Measurements from ENCODE around the gene IPO11. TPM values are rescaled to one million over a fixed set of nuclear protein-coding genes. Genes with fewer than 3 reads are reported as not detected.

The IPO11 gene
- total and polyA plus RNA-seq, 4 donors = 4.7 to 20.6 (median 9.0) TPM

GRCh38 chr5:62603934-62604333 is 191.4 kb downstream of the IPO11 start (continued):
- TF ChIP-seq, protein P1, sequence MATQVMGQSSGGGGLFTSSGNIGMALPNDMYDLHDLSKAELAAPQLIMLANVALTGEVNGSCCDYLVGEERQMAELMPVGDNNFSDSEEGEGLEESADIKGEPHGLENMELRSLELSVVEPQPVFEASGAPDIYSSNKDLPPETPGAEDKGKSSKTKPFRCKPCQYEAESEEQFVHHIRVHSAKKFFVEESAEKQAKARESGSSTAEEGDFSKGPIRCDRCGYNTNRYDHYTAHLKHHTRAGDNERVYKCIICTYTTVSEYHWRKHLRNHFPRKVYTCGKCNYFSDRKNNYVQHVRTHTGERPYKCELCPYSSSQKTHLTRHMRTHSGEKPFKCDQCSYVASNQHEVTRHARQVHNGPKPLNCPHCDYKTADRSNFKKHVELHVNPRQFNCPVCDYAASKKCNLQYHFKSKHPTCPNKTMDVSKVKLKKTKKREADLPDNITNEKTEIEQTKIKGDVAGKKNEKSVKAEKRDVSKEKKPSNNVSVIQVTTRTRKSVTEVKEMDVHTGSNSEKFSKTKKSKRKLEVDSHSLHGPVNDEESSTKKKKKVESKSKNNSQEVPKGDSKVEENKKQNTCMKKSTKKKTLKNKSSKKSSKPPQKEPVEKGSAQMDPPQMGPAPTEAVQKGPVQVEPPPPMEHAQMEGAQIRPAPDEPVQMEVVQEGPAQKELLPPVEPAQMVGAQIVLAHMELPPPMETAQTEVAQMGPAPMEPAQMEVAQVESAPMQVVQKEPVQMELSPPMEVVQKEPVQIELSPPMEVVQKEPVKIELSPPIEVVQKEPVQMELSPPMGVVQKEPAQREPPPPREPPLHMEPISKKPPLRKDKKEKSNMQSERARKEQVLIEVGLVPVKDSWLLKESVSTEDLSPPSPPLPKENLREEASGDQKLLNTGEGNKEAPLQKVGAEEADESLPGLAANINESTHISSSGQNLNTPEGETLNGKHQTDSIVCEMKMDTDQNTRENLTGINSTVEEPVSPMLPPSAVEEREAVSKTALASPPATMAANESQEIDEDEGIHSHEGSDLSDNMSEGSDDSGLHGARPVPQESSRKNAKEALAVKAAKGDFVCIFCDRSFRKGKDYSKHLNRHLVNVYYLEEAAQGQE (IDR thresholded peaks at IDR 0.05) = no peak
- TF ChIP-seq YY1 (IDR thresholded peaks at IDR 0.05) (no peak), FOXA1 (IDR thresholded peaks at IDR 0.05) (no peak), HNF4A (conservative IDR thresholded peaks at IDR 0.05) (no peak), RXRA (IDR thresholded peaks at IDR 0.05) (no peak), SP1 (IDR thresholded peaks at IDR 0.05) (no peak), TAF1 (conservative IDR thresholded peaks at IDR 0.05) (no peak)
- TF ChIP-seq, protein P2, sequence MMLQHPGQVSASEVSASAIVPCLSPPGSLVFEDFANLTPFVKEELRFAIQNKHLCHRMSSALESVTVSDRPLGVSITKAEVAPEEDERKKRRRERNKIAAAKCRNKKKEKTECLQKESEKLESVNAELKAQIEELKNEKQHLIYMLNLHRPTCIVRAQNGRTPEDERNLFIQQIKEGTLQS (IDR thresholded peaks at IDR 0.05) = no peak

- Histone ChIP-seq H3K36me3 (ENCODE audit: control insufficient read depth in 4 of 4, insufficient read depth in 3 of 4, low read depth in 1 of 4, low read length in 3 of 4) (no peaks in the 10 kb centered on the region), H3K27ac (ENCODE audit: low read depth in 1 of 2, low read length in 2 of 2) (no peak overlapping the region), H3K4me3 (ENCODE audit: low read depth in 1 of 3, low read length in 3 of 3) (no peak overlapping the region), H3K9me3 (ENCODE audit: control insufficient read depth in 4 of 4, low read length in 3 of 4) (no peaks in the 10 kb centered on the region), H3K4me1 (ENCODE audit: control insufficient read depth in 4 of 4, insufficient read depth in 4 of 4, low read length in 3 of 4) (no peaks in the 10 kb centered on the region), H3K27me3 (ENCODE audit: control insufficient read depth in 4 of 4, insufficient read depth in 4 of 4, low read length in 3 of 4) (no peaks in the 10 kb centered on the region), H3K9ac (ENCODE audit: low read depth in 1 of 2, low read length in 2 of 2) (no peak overlapping the region)
- TF ChIP-seq GABPA (IDR thresholded peaks at IDR 0.05 in 1 of 2, conservative IDR thresholded peaks at IDR 0.05 in 1 of 2) (no peak), YY1 (IDR thresholded peaks at IDR 0.05) (no peak), HNF4A (conservative IDR thresholded peaks at IDR 0.05) (no peak), SP1 (IDR thresholded peaks at IDR 0.05) (no peak), NR2F2 (IDR thresholded peaks at IDR 0.05) (no peak), FOXA2 (IDR thresholded peaks at IDR 0.05) (no peak), RAD21 (IDR thresholded peaks at IDR 0.05) (no peak), JUND (IDR thresholded peaks at IDR 0.05) (no peak), RXRA (IDR thresholded peaks at IDR 0.05) (no peak), FOXA1 (IDR thresholded peaks at IDR 0.05) (no peak), TAF1 (conservative IDR thresholded peaks at IDR 0.05) (no peak), EGR1 (IDR thresholded peaks at IDR 0.05; ENCODE audit: low read depth in 2 of 2) (no peak), HNF4G (IDR thresholded peaks at IDR 0.05) (no peak)
- TF ChIP-seq, protein P2 (IDR thresholded peaks at IDR 0.05) = no peak
- TF ChIP-seq, protein P3, sequence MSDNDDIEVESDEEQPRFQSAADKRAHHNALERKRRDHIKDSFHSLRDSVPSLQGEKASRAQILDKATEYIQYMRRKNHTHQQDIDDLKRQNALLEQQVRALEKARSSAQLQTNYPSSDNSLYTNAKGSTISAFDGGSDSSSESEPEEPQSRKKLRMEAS (IDR thresholded peaks at IDR 0.05) = no peak
- TF ChIP-seq, protein P4, sequence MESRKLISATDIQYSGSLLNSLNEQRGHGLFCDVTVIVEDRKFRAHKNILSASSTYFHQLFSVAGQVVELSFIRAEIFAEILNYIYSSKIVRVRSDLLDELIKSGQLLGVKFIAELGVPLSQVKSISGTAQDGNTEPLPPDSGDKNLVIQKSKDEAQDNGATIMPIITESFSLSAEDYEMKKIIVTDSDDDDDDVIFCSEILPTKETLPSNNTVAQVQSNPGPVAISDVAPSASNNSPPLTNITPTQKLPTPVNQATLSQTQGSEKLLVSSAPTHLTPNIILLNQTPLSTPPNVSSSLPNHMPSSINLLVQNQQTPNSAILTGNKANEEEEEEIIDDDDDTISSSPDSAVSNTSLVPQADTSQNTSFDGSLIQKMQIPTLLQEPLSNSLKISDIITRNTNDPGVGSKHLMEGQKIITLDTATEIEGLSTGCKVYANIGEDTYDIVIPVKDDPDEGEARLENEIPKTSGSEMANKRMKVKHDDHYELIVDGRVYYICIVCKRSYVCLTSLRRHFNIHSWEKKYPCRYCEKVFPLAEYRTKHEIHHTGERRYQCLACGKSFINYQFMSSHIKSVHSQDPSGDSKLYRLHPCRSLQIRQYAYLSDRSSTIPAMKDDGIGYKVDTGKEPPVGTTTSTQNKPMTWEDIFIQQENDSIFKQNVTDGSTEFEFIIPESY (IDR thresholded peaks at IDR 0.05) = no peak
- TF ChIP-seq, protein P5, sequence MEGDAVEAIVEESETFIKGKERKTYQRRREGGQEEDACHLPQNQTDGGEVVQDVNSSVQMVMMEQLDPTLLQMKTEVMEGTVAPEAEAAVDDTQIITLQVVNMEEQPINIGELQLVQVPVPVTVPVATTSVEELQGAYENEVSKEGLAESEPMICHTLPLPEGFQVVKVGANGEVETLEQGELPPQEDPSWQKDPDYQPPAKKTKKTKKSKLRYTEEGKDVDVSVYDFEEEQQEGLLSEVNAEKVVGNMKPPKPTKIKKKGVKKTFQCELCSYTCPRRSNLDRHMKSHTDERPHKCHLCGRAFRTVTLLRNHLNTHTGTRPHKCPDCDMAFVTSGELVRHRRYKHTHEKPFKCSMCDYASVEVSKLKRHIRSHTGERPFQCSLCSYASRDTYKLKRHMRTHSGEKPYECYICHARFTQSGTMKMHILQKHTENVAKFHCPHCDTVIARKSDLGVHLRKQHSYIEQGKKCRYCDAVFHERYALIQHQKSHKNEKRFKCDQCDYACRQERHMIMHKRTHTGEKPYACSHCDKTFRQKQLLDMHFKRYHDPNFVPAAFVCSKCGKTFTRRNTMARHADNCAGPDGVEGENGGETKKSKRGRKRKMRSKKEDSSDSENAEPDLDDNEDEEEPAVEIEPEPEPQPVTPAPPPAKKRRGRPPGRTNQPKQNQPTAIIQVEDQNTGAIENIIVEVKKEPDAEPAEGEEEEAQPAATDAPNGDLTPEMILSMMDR (IDR thresholded peaks at IDR 0.05; ENCODE audit: low read depth, low read length, missing input control) = no peak
- TF ChIP-seq, protein P1 (IDR thresholded peaks at IDR 0.05) = no peak
- 94% methylated on average over 4 of the region's 4 CpGs for WGBS
- DNase-seq (ENCODE audit: low spot score) = no peak
Measured at GRCh38 chr5:62605638-62606037, 193.1 kb downstream of the IPO11 start.

Measured in liver (tissue), 9 donors.